GM12864 (cell line): ENCODE data around the gene S100A7A.

Source experiments
- DNase-seq: peaks from one replicate; pipeline ENCODE4 v3.0.0-alpha.2; 2011; ENCODE audit warnings: low read depth
- H3K4me3 ChIP-seq: 2 replicates; pipeline ENCODE4 v1.5.1; 2011; ENCODE audit warnings: mild to moderate bottlenecking, low read depth, low read length, control low read depth
- CTCF ChIP-seq: IDR thresholded peaks from 2 replicates; pipeline ENCODE4 v1.5.1; 2011; ENCODE audit warnings: low read depth, mild to moderate bottlenecking, moderate library complexity, low read length, control low read depth, inconsistent platforms; ENCODE audit errors: missing control alignments

The S100A7A gene

GRCh38 chr1:153426809-153427208, 10.5 kb downstream of the S100A7A start:
- DNase-seq = no peak
- H3K4me3 ChIP-seq = no peak overlapping the region
- no peak for TF ChIP-seq CTCF

- no peak for TF ChIP-seq CTCF
Measured at GRCh38 chr1:153428073-153428638, 11.8 kb downstream of the S100A7A start.

GRCh38 chr1:153428791-153429190, 12.5 kb downstream of the S100A7A start:
- no peak for TF ChIP-seq CTCF
- H3K4me3 ChIP-seq = no peak overlapping the region
- no peak for DNase-seq

More at GRCh38 chr1:153428073-153428638, 11.8 kb downstream of the S100A7A start:
- DNase-seq = no peak
- no peak overlapping the region for H3K4me3 ChIP-seq

- no peak for DNase-seq
- H3K4me3 ChIP-seq = no peak overlapping the region
- no peak for TF ChIP-seq CTCF
Measured at GRCh38 chr1:153429266-153430165, 13.2 kb downstream of the S100A7A start.

GRCh38 chr1:153430166-153430553, 13.8 kb downstream of the S100A7A start:
- no peak for TF ChIP-seq CTCF
- DNase-seq = no peak
- H3K4me3 ChIP-seq = no peak overlapping the region

- no peak for TF ChIP-seq CTCF
- H3K4me3 ChIP-seq = no peak overlapping the region
- no peak for DNase-seq
Measured at GRCh38 chr1:153430561-153430960, 14.2 kb downstream of the S100A7A start.
